Measurements from ENCODE around the gene YAE1.
"Not testable (repeated sequence)": the region's sequence is repeated elsewhere in the genome, so short reads cannot be mapped to it uniquely, and the experiment has no call there.

DNA sequence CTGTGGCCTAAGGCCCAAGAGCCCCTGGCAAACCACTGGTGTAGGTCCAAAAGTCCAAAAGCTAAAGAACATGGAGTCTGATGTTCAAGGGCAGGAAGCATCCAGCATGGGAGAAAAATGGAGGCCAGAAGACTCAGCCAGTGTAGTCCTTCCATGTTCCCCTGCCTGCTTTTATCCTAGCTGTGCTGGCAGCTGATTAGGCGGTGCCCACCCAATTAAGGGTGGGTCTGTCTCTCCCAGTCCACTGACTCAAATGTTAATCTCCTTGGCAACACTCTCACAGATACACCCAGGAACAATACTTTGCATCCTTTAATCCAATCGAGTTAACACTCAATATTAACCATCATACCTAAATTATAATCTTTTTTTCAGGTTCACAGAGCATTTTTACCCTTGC, 21.4 kb upstream of the YAE1 start:
- TF ChIP-seq, protein P1, sequence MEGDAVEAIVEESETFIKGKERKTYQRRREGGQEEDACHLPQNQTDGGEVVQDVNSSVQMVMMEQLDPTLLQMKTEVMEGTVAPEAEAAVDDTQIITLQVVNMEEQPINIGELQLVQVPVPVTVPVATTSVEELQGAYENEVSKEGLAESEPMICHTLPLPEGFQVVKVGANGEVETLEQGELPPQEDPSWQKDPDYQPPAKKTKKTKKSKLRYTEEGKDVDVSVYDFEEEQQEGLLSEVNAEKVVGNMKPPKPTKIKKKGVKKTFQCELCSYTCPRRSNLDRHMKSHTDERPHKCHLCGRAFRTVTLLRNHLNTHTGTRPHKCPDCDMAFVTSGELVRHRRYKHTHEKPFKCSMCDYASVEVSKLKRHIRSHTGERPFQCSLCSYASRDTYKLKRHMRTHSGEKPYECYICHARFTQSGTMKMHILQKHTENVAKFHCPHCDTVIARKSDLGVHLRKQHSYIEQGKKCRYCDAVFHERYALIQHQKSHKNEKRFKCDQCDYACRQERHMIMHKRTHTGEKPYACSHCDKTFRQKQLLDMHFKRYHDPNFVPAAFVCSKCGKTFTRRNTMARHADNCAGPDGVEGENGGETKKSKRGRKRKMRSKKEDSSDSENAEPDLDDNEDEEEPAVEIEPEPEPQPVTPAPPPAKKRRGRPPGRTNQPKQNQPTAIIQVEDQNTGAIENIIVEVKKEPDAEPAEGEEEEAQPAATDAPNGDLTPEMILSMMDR (IDR thresholded peaks at IDR 0.05), result not testable (repeated sequence)
- TF ChIP-seq POLR2A (IDR thresholded peaks at IDR 0.05), result not testable (repeated sequence)
